Measurements from ENCODE around the gene ADORA2A.

DNA sequence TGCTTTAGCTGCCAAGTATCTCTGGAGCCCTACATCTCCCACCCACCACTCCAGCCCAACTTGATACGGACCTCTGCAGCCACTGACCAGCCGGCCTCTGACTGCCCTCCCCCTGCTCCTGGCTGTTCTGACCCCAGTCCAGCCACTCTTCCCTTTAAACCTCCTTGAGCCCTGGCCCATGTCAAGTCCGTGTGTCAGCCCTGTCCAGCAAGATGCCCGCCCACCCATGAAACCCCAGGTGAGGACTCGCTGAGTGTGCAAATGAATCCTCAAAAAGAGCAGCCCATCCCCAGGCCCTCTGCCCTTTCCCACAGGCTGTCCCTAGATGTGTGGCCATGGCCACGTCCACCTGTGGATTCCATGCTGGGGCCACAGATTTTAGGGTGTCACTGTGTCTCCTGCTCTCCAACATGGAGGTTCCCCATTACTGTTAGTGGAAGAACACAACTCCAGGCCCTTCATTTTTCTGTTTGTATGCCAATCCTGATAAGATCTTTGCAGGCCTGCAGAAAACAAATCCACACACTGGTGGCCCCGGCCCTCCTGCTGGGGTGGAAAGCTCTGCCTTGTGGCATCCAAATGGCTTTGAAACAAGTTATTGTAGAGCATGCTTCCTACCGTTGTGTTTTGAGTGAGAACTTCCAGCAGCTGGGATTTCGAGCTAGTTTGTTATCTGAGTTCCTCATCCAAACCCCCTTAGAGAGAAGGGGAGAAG lies 22.7 kb upstream of the ADORA2A start:
- no peak for TF ChIP-seq EZH2phosphoT487 (IDR thresholded peaks at IDR 0.05; ENCODE audit: borderline replicate concordance, low read length)
- TF ChIP-seq, protein P1, sequence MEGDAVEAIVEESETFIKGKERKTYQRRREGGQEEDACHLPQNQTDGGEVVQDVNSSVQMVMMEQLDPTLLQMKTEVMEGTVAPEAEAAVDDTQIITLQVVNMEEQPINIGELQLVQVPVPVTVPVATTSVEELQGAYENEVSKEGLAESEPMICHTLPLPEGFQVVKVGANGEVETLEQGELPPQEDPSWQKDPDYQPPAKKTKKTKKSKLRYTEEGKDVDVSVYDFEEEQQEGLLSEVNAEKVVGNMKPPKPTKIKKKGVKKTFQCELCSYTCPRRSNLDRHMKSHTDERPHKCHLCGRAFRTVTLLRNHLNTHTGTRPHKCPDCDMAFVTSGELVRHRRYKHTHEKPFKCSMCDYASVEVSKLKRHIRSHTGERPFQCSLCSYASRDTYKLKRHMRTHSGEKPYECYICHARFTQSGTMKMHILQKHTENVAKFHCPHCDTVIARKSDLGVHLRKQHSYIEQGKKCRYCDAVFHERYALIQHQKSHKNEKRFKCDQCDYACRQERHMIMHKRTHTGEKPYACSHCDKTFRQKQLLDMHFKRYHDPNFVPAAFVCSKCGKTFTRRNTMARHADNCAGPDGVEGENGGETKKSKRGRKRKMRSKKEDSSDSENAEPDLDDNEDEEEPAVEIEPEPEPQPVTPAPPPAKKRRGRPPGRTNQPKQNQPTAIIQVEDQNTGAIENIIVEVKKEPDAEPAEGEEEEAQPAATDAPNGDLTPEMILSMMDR (IDR thresholded peaks at IDR 0.05; ENCODE audit: low read depth, low read length, poor library complexity, severe bottlenecking) = no peak
